Measurements from ENCODE around the gene PLCB1. TPM values are rescaled to one million over a fixed set of nuclear protein-coding genes. Genes with fewer than 3 reads are reported as not detected.

The PLCB1 gene
- total and polyA plus RNA-seq, 10 of the 15 experiments (the other 5 are each of a cell fraction or from before 2014, with no cell fraction given), result 0.05 to 5.3 (median 0.17) TPM; not detected in 1

DNA sequence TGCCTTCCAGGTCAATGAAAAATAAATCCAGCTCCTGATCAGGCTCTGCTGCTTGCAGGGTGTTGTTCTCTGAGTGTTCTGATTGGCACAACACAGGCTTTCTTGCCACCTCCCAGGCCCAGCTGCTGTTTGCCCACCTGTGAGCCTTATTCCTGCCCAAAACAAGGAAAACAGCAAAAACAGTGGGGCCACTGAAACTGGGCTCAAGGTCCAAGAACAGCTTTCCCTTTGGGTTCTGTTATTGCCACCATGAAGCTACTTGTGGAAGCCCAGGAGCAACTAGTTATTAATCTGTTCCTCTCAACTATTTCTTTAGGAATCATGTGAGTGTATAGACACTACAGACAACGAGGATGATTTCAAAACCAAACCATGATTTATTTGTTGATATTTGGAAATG is 159.1 kb downstream of the PLCB1 start:
- Histone ChIP-seq H3K9ac (ENCODE audit: control insufficient read depth, insufficient read depth, low read length) (no peak overlapping the region), H3K4me1 (ENCODE audit: control insufficient read depth, insufficient read depth, low read length) (no peaks in the 10 kb centered on the region), H3K9me3 (replicated peaks; ENCODE audit: control insufficient read depth, insufficient read depth, low read length) (no peaks in the 10 kb centered on the region), H4K20me1 (ENCODE audit: control insufficient read depth, insufficient read depth) (no peaks in the 10 kb centered on the region), H3K4me2 (ENCODE audit: control insufficient read depth, insufficient read depth) (no peak overlapping the region), H3K27ac (ENCODE audit: control insufficient read depth, insufficient read depth) (no peak overlapping the region), H3K79me2 (ENCODE audit: control insufficient read depth, insufficient read depth, low read length) (no peaks in the 10 kb centered on the region), H2AFZ (ENCODE audit: control insufficient read depth, low read depth, low read length) (no peak overlapping the region), H3K27me3 (replicated peaks in 1 of 2; ENCODE audit: control insufficient read depth in 2 of 2, insufficient read depth in 2 of 2, low read length in 1 of 2) (no peaks in the 10 kb centered on the region), H3K36me3 (ENCODE audit: control insufficient read depth in 2 of 2, insufficient read depth in 2 of 2, low read length in 1 of 2) (no peaks in the 10 kb centered on the region), H3K4me3 (no peak overlapping the region)
- DNase-seq (ENCODE audit: low read depth, low spot score) (no peak), FAIRE-seq (no peak), ATAC-seq (no peak)
- ChIA-PET SMC1A (ENCODE audit: uncharacterized antibody, unreplicated experiment) (no interaction called here), POLR2A (no interaction called here), RAD21 (ENCODE audit: unreplicated experiment) (no interaction called here), CTCF (no interaction called here)
- no TSS peak for BruUV-seq (replicated peaks)
- TF ChIP-seq PAX8 (IDR thresholded peaks at IDR 0.05), result no peak
- no peak for TF ChIP-seq RAD21 (IDR thresholded peaks at IDR 0.05; ENCODE audit: insufficient read depth, low read depth, low read length)
- no peak for TF ChIP-seq ASH2L (IDR thresholded peaks at IDR 0.05; ENCODE audit: borderline replicate concordance, low read depth)
- TF ChIP-seq POLR2A (IDR thresholded peaks at IDR 0.05; ENCODE audit: low read depth, low read length), result no peak
- no peak for TF ChIP-seq KAT2A (conservative IDR thresholded peaks at IDR 0.05; ENCODE audit: control insufficient read depth, low read depth, low read length)
- TF ChIP-seq YY1 (IDR thresholded peaks at IDR 0.05; ENCODE audit: low read depth, low read length), result no peak
- TF ChIP-seq ZSCAN29 (IDR thresholded peaks at IDR 0.05), result no peak
- TF ChIP-seq RELA (IDR thresholded peaks at IDR 0.05; ENCODE audit: borderline replicate concordance, partially characterized antibody), result no peak
- TF ChIP-seq HDAC2 (IDR thresholded peaks at IDR 0.05), result no peak
- TF ChIP-seq ZNF384 (IDR thresholded peaks at IDR 0.05; ENCODE audit: borderline replicate concordance, low read depth, low read length), result no peak
- TF ChIP-seq, protein P1, sequence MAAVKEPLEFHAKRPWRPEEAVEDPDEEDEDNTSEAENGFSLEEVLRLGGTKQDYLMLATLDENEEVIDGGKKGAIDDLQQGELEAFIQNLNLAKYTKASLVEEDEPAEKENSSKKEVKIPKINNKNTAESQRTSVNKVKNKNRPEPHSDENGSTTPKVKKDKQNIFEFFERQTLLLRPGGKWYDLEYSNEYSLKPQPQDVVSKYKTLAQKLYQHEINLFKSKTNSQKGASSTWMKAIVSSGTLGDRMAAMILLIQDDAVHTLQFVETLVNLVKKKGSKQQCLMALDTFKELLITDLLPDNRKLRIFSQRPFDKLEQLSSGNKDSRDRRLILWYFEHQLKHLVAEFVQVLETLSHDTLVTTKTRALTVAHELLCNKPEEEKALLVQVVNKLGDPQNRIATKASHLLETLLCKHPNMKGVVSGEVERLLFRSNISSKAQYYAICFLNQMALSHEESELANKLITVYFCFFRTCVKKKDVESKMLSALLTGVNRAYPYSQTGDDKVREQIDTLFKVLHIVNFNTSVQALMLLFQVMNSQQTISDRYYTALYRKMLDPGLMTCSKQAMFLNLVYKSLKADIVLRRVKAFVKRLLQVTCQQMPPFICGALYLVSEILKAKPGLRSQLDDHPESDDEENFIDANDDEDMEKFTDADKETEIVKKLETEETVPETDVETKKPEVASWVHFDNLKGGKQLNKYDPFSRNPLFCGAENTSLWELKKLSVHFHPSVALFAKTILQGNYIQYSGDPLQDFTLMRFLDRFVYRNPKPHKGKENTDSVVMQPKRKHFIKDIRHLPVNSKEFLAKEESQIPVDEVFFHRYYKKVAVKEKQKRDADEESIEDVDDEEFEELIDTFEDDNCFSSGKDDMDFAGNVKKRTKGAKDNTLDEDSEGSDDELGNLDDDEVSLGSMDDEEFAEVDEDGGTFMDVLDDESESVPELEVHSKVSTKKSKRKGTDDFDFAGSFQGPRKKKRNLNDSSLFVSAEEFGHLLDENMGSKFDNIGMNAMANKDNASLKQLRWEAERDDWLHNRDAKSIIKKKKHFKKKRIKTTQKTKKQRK (IDR thresholded peaks at IDR 0.05; ENCODE audit: low read depth, low read length), result no peak
- no peak for TF ChIP-seq SIX5 (IDR thresholded peaks at IDR 0.05; ENCODE audit: low read depth, low read length, severe bottlenecking)
- TF ChIP-seq JUNB (IDR thresholded peaks at IDR 0.05), result no peak
- TF ChIP-seq BRCA1 (IDR thresholded peaks at IDR 0.05; ENCODE audit: low read depth, low read length), result no peak
- TF ChIP-seq, protein P2, sequence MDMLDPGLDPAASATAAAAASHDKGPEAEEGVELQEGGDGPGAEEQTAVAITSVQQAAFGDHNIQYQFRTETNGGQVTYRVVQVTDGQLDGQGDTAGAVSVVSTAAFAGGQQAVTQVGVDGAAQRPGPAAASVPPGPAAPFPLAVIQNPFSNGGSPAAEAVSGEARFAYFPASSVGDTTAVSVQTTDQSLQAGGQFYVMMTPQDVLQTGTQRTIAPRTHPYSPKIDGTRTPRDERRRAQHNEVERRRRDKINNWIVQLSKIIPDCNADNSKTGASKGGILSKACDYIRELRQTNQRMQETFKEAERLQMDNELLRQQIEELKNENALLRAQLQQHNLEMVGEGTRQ (IDR thresholded peaks at IDR 0.05; ENCODE audit: borderline replicate concordance, low read depth, low read length), result no peak
- TF ChIP-seq CHD1 (IDR thresholded peaks at IDR 0.05; ENCODE audit: low read depth, low read length), result no peak
- TF ChIP-seq CEBPB (IDR thresholded peaks at IDR 0.05; ENCODE audit: borderline replicate concordance in 1 of 2, low read depth in 2 of 2, low read length in 2 of 2), result no peak
- no peak for TF ChIP-seq MEF2B (IDR thresholded peaks at IDR 0.05; ENCODE audit: partially characterized antibody, poor library complexity, severe bottlenecking)
- no peak for TF ChIP-seq ZBED1 (IDR thresholded peaks at IDR 0.05; ENCODE audit: borderline replicate concordance)
- intact Hi-C loops (cut with micrococcal nuclease; ENCODE audit: unreplicated experiment), result loop anchor here (5.0 kb wide), 1 partner anchor 159 kb away; the partner anchor contains the start of gene PLCB1
- in situ Hi-C loops (cut with MboI), result no loop called here
- 0% methylated on average over 1 of the region's 1 CpG for WGBS (ENCODE audit: insufficient coverage, insufficient replicate concordance, low lambda C conversion rate, missing lambda C conversion rate)
